GM19452 (cell line): ENCODE data around the gene CEP104.

Source experiments
- ATAC-seq: cut with Tn5 transposase; IDR thresholded peaks from one replicate; pipeline ENCODE4 v1.9.1; 2021; ENCODE audit not compliant: unreplicated experiment

CEP104 gene

DNA sequence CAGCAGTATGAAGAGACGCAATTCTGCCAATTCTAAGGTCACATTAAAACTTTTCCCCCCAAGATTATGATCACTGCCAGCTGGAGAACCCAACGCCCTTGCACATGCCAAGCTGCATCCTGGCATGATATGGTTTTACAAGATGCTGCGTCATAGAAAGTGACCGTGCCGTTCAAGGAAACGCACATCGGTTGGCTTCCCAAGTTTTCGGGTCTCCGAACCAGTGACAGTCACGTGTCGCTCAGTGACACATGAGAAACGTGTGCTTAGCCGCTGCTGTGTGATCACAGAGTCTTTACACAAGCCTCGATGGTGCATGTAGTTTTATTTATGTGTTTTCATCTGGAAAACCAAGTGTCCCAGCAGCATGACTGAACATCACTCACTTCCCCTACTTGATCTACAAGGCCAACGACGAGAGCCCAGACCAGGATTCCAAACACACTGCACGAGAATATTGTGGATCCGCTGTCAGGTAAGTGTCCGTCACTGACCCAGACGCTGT is 77.0 kb downstream of the CEP104 start:
- no peak for ATAC-seq

DNA sequence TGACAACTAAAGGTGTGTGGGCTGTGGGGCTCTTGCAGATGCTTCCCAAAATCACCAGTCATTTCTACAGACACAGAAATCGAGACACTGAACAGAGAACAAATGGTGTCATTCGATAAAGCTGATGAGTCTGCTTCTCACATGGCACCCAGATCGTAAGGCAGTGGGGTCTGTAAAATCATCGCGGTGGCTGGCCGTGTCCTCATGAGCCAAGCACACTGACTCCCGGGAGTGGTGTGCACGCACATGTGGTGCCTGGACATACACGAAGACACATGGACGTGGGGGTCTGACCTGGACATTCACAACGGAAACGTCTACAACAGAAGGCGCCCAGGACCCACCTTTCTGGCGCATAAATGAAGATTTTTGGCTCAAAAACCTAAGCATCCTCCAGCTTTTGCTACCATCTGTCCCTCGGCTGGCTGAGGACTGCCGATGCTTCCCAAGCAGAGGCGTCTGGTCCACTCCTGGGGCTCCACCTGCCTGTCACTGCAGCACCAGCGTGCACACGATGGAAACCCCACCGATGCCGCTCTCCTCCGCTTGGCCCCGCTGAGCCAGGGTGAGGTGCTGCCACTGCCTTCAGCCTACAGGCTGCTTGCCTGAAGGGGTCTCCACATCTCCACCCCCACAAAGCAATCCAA is 77.6 kb downstream of the CEP104 start:
- ATAC-seq: no peak

DNA sequence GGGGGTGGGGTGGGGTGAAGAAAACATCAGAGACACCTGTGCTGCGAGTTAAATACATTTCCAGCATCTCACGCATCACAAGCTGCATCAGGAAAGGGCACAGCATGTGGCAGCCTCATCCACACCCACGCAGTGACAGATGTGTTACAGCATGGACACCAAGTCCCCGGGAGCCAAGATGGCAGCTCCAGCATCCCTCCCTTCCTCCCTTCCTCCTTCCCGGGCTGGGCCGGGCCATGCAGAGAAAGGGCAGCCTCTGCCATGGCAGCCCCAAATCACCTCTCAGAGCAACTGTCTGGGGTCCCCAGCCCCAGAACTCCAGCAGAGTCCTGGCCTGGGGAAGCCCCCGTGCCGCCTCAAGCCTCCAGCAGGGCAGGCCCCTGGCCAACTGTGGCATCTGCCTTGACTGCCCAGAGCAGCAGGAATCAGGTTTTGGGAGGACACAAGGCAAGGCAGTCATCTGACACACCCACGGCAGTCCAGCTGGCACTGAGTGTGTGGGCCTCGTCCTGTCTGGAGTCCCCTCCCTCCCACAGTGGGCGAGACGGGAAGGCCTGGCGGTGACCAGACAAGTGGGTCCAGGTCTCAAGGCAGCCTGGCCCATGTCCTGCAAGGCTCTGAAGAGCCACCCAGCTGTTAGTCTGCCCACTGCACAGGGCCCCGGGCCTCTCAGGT is 78.3 kb downstream of the CEP104 start:
- no peak for ATAC-seq

DNA sequence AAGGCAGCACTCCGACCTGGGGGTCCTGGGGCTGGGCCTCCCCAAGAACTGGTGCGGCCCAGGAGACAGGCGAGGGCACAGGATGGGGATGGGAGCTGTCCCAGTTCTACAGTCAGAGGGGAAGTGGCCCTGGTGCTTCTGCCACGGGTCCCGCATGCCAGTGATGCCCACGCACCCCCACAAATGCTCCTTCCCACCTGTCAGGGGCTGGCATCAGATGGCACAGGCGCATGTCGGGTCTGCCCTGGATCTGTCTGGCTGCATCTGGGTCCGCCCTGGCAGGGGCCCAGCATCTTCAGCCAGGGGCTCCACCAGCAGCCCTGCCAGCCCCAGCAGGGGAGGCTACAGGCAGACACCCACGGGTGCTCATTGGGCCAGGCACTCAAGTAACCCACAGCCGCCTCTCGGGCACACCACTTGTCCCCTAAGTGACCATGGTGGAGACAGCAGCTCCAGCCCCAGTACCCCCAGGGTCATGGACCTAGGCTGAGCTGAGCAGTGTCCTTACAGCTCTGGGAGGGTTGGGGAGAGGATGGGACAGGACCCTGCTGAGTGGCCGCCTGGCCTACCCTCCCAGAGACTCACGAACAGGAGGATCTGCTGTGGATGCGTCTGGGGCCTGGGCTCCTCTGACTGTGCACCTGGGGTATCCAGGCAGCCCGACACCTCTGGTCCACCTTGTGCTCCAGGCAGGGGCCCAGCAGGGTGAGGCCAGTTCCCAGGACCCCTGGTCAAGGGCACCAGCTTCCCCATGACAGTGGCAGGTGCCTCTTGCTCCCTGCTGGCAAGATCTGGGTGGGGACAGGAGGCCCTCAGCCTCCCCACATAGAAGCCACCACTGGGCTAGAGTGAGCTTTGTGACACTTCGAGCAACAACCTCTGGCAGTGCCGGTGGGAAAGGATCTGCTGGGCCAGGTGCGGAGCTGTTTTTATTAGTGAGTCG is 79.1 kb downstream of the CEP104 start:
- no peak for ATAC-seq

DNA sequence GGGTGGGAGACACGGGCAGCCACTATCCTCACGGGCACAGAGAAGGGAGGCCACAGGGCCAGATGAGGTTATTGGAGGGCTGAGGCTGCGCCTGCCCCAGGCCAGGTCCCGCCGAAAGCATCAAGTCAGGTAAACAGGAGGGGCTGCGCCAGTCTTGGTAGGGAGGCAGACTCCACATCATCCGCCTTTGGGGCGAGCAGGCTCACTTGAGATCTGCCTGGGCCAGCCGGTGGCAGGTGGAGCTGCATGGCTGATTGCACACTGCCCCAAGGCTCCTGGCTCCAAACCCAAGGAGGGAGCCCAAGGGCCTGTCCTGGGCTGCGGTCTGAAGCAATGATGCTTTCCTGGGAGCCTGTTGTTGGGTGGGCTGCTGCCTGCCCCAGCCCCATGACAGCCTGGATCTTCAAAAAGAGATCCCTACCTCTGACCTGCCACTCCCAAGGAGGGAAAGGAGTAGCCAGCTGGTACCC is 79.9 kb downstream of the CEP104 start:
- no peak for ATAC-seq

DNA sequence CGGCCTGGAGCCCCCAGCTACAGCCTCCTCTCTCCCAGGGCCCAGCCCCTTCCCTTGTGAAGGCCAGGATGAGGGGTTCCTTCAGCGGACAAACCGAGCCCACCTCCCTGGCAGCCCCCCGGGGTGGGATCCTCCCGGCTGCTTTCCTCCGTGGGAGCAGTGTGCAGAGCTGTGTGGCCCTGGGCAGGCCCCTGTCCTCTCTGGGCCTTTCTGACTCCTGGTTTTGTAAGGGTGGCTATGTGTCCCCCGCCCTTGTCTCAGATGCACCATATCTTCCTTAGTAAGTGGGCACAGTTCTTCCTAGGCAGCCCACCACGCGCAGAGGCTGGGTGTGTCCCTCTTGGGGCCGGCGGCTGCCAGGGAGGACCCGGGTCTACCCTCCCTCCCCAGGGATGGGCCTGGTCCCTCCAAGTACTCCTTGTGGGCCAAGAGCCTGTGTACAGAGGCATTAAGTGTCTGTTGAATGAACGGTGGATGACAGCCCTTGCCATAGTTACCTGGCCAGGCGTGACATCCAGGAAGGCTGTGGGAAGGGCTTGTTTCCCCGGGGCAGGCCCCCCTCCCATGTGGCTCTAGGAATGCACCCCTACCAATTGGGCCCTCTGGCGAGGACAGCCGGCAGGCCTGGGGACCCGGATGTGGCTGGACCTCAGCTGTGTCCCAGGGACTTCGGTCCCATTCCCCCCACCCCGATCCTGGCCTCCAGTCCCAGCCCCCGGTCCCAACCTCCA is 80.6 kb downstream of the CEP104 start:
- ATAC-seq: no peak

DNA sequence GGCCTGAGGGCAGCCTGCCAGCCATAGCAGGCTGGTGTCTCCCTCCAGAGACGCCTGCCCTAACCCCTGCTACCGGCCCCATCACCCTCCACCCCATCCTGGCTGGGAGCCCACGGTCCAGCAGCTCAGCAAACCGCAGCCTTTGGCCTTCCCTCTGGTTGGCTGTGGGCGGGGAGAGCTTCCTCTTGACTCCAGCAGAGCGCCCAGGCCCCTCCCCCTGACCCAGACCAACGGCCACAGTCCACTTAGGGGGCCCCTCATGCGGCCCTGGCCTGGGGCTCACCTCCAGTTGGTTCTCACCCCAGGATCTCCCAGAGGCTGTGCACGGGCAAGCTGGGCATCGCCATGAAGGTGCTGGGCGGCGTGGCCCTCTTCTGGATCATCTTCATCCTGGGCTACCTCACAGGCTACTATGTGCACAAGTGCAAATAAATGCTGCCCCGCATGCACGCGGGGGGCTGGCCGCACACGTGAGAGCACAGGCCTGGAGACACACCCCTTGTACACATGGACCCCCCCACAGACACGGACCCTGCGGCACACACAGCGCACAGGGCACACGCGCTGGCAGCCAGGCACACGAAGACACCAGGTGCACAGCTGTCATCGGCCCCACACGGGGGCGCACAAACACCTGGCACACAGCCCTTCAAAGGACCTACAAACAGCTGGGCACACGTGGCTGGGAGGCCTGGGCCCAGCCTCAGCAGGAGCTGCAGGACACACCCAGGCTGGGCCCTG is 81.4 kb downstream of the CEP104 start:
- no peak for ATAC-seq

DNA sequence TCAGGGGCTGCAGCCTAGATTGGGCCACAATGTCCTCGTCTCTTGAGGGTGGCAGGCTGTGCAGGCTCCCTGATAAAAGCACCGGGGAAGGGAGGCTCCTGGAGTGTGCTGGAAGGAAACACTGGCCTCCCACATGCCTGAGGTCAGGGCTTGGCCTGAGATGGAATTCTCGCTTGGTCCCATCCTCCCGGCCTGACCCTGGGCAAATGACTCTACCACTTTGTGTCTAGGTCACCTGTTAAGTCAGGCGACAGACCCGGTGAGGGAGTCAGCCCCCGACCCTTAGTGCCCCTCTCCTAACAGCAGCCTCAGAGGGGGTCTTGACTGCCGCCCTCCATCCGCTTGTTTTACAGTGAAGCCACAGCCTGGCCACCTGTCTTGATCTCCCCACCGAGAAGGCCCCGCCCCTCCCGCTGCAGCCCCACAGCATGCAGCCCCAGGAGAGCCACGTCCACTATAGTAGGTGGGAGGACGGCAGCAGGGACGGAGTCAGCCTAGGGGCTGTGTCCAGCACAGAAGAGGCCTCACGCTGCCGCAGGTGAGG is 82.0 kb downstream of the CEP104 start:
- ATAC-seq: no peak

DNA sequence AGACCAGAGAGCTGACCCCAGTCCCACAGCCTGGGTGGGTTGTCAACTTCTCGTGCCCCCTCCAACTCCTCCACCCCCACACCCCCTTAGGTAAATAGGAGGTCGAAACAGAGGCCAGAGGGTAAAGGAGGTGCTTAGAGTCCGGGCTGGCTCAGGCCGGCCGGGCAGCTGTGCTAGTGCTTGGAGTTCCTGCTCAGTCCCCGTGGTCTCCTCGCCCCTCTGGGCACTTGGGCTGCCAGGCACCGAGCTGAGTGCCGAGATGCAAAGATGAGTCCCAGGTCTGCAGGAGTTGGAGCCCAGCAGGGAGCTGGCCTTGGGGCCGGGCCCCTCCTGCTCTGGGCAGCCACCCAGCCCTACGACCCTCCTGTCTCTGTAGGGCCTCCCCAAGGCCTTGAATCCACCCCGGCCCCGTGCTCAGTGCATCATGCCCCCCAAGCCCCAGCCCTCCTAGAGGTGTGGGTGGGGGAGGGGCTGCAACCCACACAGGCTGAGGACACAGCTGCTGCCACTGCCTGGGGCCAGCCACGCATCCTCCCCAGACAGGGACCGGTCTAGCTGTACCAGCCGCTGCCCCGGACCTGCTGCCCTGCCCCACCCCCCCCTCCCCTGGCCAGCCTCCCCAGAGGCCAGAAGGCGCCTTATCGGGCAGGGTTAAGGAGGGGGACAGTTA is 82.6 kb downstream of the CEP104 start:
- no peak for ATAC-seq

DNA sequence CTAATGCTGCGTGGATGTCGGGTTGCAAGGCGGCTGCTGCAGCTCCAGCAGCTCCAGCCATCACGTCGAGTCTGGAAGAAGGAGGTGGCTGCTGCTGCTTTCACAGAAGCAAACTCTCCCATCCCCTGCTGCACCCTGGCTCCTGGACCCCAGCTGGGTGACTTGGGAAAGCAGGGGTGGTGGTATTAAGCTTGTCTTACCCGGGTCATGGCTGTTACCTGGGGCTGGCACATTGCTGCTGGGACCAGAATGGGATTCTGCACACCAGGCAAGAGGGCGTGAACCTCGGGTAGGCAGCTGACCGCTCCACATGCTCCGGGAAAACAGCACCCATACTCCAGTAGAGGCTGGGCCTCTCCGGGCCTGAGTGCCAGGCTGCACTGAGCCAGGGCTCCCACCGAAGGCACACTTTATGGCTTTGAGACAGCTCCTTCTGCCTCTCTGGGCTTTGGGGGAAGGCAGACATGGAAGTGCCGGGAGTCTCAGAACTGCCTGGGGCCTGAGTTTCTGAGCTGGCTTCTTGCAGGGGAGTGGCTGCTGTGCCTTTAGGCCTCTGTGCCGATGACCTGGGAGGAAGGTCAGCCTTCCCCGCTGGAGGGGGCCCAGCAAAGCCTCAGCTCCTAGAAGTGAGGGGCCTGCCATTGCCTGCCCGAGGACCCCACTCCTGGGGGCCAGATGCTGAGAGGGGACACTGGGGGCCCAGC is 83.3 kb downstream of the CEP104 start:
- no peak for ATAC-seq

DNA sequence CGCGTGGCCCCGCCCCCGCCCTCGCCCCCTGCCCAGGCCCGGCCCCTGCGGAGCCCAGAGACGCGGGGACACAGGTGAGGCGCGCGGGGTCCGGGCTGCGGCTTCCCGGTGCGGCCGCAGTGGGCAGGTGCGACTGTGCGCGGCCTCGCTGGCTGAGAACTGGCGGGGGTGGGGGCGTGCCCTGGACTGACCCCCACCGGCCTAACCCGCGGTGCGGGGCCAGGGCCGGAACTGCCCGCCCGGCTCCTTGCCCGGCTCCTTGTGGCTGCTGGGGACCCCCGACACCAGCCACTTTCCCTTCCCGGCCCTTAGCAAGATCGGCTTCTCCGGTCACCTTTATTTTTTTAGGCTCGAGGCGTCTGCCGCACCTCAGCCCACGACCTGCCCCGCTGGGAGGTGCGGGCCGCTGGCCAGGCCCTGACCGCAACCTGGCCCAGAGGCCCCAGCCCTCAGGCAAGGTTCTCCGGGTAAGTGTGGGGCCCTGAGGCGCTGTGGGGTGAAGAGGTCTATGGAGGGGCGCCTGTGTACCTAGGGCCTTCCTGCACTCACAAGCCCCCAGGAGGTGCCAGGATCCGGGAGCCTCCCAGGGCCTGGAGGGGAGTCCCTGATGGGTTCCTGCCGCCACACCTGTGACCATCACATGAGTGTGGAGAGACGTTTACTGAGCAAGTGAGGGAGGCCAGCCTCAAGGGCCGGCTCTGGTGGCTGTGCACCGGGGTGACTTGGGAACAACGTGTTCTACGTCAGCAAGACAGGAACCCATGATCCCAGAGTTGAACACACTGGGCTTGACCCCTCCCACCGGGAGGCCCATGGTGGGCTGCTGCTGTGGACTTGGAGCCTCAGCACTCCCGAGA is 84.1 kb downstream of the CEP104 start, which contains the start of gene SMIM1:
Gene SMIM1 (plus strand): TSS at position 35 of the 857 bp plus-strand sequence. CDS start 2,625 bp downstream, outside the sequence.
- ATAC-seq: peak; percentile 19

DNA sequence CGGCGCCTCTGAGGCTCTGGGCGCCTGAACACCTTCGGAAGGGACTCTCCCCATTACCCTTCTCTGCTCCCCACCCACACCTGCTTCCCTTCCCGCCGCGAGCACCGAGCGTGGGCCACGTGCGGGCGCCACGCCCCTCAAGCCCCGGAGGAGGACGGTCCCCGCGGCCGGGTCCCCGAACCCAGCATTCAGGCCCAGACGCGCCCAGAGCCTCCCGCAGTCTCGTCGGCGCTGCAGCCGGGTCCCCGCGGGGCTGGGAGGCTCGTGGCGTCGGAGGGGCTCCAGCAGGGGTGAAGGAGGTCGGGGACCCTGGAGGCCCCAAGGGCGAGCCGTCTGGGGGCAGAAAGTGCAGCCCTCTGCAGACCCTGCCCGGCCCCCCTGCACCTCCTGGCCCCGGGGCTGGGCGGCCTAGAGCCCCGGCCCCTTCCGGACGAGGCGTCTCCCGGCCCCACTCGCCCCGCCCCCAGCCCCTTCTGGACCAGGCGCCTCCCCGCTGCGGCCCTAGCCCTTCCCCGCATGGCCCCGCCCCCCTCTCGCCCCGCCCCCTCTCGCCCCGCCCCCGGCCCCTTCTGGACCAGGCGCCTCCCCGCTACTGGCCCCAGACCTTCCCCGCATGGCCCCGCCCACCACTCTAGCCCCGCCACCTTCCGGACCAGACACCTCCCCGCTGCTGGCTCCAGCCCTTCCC is 84.8 kb downstream of the CEP104 start:
- peak; percentile 72 for ATAC-seq

DNA sequence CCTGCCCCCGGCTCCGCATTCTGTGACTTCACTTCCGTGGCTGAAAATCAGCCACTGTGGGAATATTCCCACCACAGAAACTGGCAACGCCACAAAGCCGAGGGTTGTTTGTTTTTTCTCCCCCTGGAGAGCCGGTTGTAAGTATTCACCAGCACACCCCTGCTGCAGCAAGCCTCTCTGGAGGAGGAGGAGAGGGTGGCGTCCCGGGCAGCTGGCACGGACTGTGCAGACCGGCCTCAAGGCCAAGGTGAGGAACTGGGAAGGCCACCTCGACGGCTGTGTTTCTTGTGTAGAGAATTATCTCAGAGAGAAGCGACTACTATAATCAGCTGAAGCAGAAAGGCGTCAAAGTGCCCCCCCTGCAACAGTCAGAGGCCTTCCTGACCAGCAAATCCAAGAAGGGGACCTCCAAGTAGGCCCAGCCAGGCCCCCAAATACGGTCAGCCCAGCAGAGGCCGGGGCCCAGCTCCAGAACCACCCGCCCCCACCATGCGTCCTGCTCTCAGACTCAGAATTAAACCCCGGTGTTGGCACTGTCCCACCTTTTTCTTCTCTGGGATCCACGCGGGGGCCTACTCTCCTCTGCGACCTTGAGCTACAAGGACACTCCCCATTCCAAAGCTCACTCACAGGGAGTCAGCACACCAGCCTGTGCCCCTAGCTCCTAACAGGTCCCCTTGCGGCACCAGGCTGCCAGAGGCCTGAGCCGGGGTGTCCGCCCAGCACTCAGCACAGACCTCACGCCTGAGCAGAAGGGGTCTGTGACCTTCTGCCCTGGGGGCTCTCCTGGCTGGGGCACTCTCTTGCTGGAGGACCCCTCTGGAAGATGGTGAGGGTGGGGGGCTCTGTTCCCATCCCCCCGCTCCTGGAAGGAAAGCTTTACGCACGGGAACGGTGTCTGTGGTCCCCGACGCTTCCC is 85.6 kb downstream of the CEP104 start:
- ATAC-seq: no peak

DNA sequence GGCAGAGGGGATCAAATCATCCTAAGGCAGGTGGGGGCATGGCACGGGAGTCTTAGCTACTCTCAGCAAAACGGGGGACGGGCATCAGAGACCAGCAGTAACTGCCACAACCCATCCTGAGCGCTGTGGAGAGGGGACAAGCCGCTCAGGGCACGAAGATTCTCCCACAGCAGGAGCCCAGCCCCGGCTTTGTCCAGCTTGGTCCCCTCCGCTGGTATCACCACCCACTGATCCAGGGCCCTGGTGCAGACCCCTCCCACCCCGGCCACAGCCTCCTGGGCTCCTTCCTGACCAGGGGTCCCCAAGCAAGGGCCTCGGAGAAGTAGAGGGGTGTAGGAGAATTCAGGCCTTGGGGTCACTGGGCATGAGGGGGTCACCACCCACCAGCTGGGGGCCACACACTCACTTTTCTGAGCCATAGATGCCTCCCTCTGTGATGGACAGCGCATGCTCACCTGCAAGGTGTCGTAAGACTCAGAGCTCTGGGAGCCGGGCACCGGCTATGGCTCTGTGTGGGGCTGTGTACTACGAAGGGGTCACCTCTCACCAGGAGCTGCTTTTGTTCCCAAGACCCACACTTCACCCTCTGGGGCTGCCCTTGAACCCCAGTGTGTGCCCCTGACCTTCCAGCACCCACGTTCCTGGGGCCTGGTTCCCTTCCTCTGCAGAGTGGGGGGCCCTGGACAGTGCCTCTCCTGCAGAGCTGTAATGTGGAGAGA is 86.8 kb downstream of the CEP104 start:
- ATAC-seq: no peak

DNA sequence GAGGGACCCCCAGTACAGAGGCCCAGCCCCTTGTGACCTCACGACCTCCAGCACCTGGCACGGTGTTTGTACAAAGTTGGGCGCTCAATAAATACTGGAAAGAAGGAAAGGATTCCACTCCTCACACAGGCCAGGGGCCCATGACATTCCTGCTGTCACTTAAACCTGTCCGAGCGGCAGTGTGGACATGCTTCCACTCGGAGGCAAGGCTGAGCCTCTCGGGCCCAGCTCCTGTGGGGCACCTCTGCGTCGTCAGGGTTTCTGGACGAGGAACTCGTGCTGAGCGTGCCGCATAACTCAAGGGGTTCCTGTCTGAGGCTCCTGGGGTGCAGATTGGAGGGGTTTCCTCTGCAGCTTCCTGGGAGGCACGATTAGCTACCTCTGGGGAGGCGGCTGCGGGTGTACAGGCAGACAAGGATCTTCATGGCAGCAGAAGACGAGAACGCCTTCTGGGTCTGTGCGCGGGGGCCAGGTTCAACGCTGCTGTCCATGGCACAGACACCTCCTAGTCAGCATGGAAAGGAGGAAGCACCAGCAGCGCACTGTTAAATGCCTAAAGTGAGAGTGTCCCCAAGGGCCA is 88.1 kb downstream of the CEP104 start:
- ATAC-seq: no peak
